H9 (cell line): Measurements from ENCODE around the gene RNASEL. TPM values are rescaled to one million over a fixed set of nuclear protein-coding genes. Genes with fewer than 3 reads are reported as not detected.

ENCODE experiments used
- DNase-seq: peaks from one replicate; pipeline ENCODE4 v3.0.0-alpha.2; 2017
- H2AFZ ChIP-seq: one replicate; pipeline ENCODE4 v1.6.1; 2013; ENCODE audit warnings: mild to moderate bottlenecking, low read length, control low read depth, moderate library complexity
- H2AK5ac ChIP-seq: 2 replicates; pipeline ENCODE4 v1.6.1; 2013; ENCODE audit warnings: low read length, control low read depth, mixed read lengths; ENCODE audit not compliant: insufficient read length
- H2BK120ac ChIP-seq: one replicate; pipeline ENCODE4 v1.6.1; 2013; ENCODE audit warnings: low read depth, mild to moderate bottlenecking, low read length, control low read depth, inconsistent platforms; ENCODE audit not compliant: poor library complexity, severe bottlenecking
- H2BK12ac ChIP-seq: 2 replicates; pipeline ENCODE4 v1.6.1; 2013; ENCODE audit warnings: low read length, control low read depth, mixed read lengths, low read depth; ENCODE audit not compliant: insufficient read length
- H2BK15ac ChIP-seq: 2 replicates; pipeline ENCODE4 v1.6.1; 2013; ENCODE audit warnings: low read depth, low read length, control low read depth
- H2BK20ac ChIP-seq: one replicate; pipeline ENCODE4 v1.6.1; 2013; ENCODE audit warnings: low read depth, mild to moderate bottlenecking, low read length, control low read depth, inconsistent platforms; ENCODE audit not compliant: poor library complexity, severe bottlenecking
- H2BK5ac ChIP-seq: 2 replicates; pipeline ENCODE4 v1.6.1; 2013; ENCODE audit warnings: low read length, control low read depth, mixed read lengths; ENCODE audit not compliant: insufficient read length
- H3K14ac ChIP-seq: 2 replicates; pipeline ENCODE4 v1.6.1; 2013; ENCODE audit warnings: low read length, control low read depth; ENCODE audit not compliant: insufficient read depth
- H3K18ac ChIP-seq: 2 replicates; pipeline ENCODE4 v1.6.1; 2013; ENCODE audit warnings: low read depth, mild to moderate bottlenecking, mixed read lengths, low read length, control low read depth; ENCODE audit not compliant: insufficient read length
- H3K23ac ChIP-seq: 2 replicates; pipeline ENCODE4 v1.6.1; 2013; ENCODE audit warnings: low read length, control low read depth, mixed read lengths, low read depth; ENCODE audit not compliant: insufficient read length
- H3K23me2 ChIP-seq: 2 replicates; pipeline ENCODE4 v1.6.1; 2013; ENCODE audit warnings: low read depth, mild to moderate bottlenecking, mixed read lengths, low read length, control low read depth; ENCODE audit not compliant: insufficient read length, poor library complexity, severe bottlenecking
- H3K27ac ChIP-seq: 2 replicates; pipeline ENCODE4 v1.5.1; 2013; ENCODE audit warnings: low read length, control low read depth, mixed read lengths, low read depth; ENCODE audit not compliant: insufficient read length
- H3K27me3 ChIP-seq: 2 replicates; pipeline ENCODE4 v1.6.1; 2013; ENCODE audit warnings: low read length, control low read depth, inconsistent platforms; ENCODE audit not compliant: insufficient read depth
- H3K4ac ChIP-seq: 2 replicates; pipeline ENCODE4 v1.6.1; 2013; ENCODE audit warnings: low read depth, mild to moderate bottlenecking, control low read depth, inconsistent platforms, low read length, moderate library complexity
- H3K4me1 ChIP-seq: 2 replicates; pipeline ENCODE4 v1.6.1; 2013; ENCODE audit warnings: low read length, control low read depth, inconsistent platforms; ENCODE audit not compliant: insufficient read depth
- H3K4me2 ChIP-seq: 2 replicates; pipeline ENCODE4 v1.6.1; 2013; ENCODE audit warnings: low read length, control low read depth, mixed read lengths; ENCODE audit not compliant: insufficient read length, insufficient read depth
- H3K56ac ChIP-seq: 2 replicates; pipeline ENCODE4 v1.6.1; 2013; ENCODE audit warnings: low read depth, mild to moderate bottlenecking, mixed read lengths, low read length, control low read depth; ENCODE audit not compliant: insufficient read length
- H3K79me1 ChIP-seq: 2 replicates; pipeline ENCODE4 v1.6.1; 2013; ENCODE audit warnings: low read depth, mild to moderate bottlenecking, moderate library complexity, low read length, control low read depth, inconsistent platforms; ENCODE audit not compliant: insufficient read depth, poor library complexity, severe bottlenecking
- H3K79me2 ChIP-seq: 2 replicates; pipeline ENCODE4 v1.6.1; 2013; ENCODE audit warnings: low read length, control low read depth, inconsistent platforms; ENCODE audit not compliant: insufficient read depth
- H3K9ac ChIP-seq: 2 replicates; pipeline ENCODE4 v1.6.1; 2013; ENCODE audit warnings: low read length, control low read depth, mixed read lengths; ENCODE audit not compliant: insufficient read length; ENCODE audit errors: extremely low read depth
- H3K9me3 ChIP-seq: one replicate; pipeline ENCODE4 v1.6.1; 2013; ENCODE audit warnings: low read depth, low read length, inconsistent platforms; ENCODE audit not compliant: control insufficient read depth
- H3T11ph ChIP-seq: one replicate; pipeline ENCODE4 v1.6.1; 2013; ENCODE audit warnings: mild to moderate bottlenecking, low read length, control low read depth, inconsistent platforms
- H4K20me1 ChIP-seq: one replicate; pipeline ENCODE4 v1.6.1; 2013; ENCODE audit not compliant: control insufficient read depth, insufficient read length, insufficient read depth
- H4K5ac ChIP-seq: 2 replicates; pipeline ENCODE4 v1.6.1; 2013; ENCODE audit warnings: low read depth, mild to moderate bottlenecking, mixed read lengths, low read length, control low read depth; ENCODE audit not compliant: insufficient read length
- H4K8ac ChIP-seq: replicated peaks from 2 replicates; pipeline ENCODE4 v1.6.1; 2013; ENCODE audit warnings: low read length, control low read depth, mixed read lengths, low read depth; ENCODE audit not compliant: insufficient read length
- H4K91ac ChIP-seq: 2 replicates; pipeline ENCODE4 v1.6.1; 2013; ENCODE audit warnings: low read depth, mild to moderate bottlenecking, moderate library complexity, mixed read lengths, low read length, control low read depth; ENCODE audit not compliant: insufficient read length
- H3K27ac Mint-ChIP-seq, 3 experiments: 2 replicates in 2 of 3; 3 replicates in 1 of 3; pipeline ENCODE4 v1.8.0; 2020 to 2021; ENCODE audit warnings: mixed read lengths in 3 of 3, mild to moderate bottlenecking in 1 of 3, moderate library complexity in 1 of 3
- H3K27me3 Mint-ChIP-seq: 2 replicates; pipeline ENCODE4 v1.8.0; 2021; ENCODE audit warnings: low read depth, mild to moderate bottlenecking, moderate library complexity, mixed read lengths
- H3K36me3 Mint-ChIP-seq, 3 experiments: 2 replicates in 2 of 3; 3 replicates in 1 of 3; pipeline ENCODE4 v1.8.0; 2020 to 2021; ENCODE audit warnings: low read depth in 3 of 3, mixed read lengths in 3 of 3; ENCODE audit not compliant: insufficient read depth in 1 of 3
- H3K4me1 Mint-ChIP-seq, 2 experiments: 2 replicates each; pipeline ENCODE4 v1.8.0; 2020; ENCODE audit warnings: mixed read lengths in 2 of 2
- H3K4me3 Mint-ChIP-seq, 2 experiments: 2 replicates in 1 of 2; 3 replicates in 1 of 2; pipeline ENCODE4 v1.8.0; 2020 to 2021; ENCODE audit warnings: mild to moderate bottlenecking in 2 of 2, mixed read lengths in 2 of 2, moderate library complexity in 1 of 2
- H3K9me3 Mint-ChIP-seq, 2 experiments: 2 replicates in 1 of 2; 3 replicates in 1 of 2; pipeline ENCODE4 v1.8.0; 2020; ENCODE audit warnings: mild to moderate bottlenecking in 2 of 2, mixed read lengths in 2 of 2, moderate library complexity in 1 of 2
- WGBS: extraction: QIAGEN DNeasy Blood & Tissue Kit; methylation state at CpG from one replicate; pipeline ENCODE4 v1.1.7; 2013; ENCODE audit warnings: missing lambda C conversion rate, low lambda C conversion rate, mixed read lengths; ENCODE audit not compliant: insufficient read length; ENCODE audit errors: extremely low coverage; 5-methylcytosine and 5-hydroxymethylcytosine counted together
- total RNA-seq: library from RNA; stranded (reverse); gene quantifications from 2 replicates; pipeline ENCODE4 v1.2.1, GENCODE V29; 2021
- TF ChIP-seq, protein P1 (sequence below): fragments of 200-600 bp; sonication (generic); conservative IDR thresholded peaks from 3 replicates; pipeline ENCODE4 v1.8.0; 2021; ENCODE audit warnings: antibody characterized with exemption, mild to moderate bottlenecking

RNASEL gene
- total RNA-seq, 1 experiment from 2014 or later = 0.63 TPM

DNA sequence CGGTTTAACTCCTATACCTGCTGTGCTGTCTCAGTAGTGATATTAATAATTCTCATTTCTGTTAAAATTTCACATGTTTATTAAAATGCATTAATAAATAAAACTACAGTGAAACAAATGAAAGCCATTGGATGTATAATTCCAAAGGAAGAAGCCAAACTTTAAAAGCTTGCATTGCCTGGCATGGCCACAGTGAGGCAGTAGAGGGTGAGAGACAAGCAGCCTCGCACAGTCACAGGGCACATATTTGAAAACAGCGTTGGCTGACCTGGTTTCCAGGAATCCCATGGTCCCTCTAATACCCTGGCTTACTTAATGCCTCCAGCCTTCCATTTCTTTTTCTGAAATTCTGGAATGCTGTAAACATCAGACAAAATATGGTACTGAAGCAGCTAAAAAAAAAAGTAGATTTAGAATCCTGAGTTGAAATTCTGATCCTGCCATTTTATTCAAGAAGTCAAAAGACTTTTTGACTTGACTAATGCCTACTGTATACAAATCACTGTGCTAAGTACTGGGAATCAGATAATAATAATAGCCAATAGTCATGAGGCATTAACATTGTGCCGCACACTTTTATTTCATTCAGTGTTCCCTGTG lies 6.7 kb upstream of the RNASEL start:
- Histone ChIP-seq H2AK5ac (no peak overlapping the region), H3K79me1 (no peaks in the 10 kb centered on the region), H4K5ac (no peak overlapping the region), H3K9ac (no peak overlapping the region), H2BK12ac (no peak overlapping the region), H3K27me3 (no peaks in the 10 kb centered on the region), H3K18ac (no peak overlapping the region), H3K27ac (no peak overlapping the region), H2AFZ (no peak overlapping the region), H2BK20ac (no peak overlapping the region), H3K56ac (no peak overlapping the region), H3K23ac (no peak overlapping the region), H3K23me2 (no peaks in the 10 kb centered on the region), H2BK120ac (no peak overlapping the region), H3K14ac (no peak overlapping the region), H3K4me2 (no peak overlapping the region), H3T11ph (no peak overlapping the region), H4K20me1 (peaks cover 2% of the 10 kb centered on the region), H2BK5ac (no peak overlapping the region), H4K91ac (no peak overlapping the region), H3K9me3 (no peaks in the 10 kb centered on the region), H3K4me1 (no peaks in the 10 kb centered on the region), H2BK15ac (no peak overlapping the region), H3K79me2 (no peaks in the 10 kb centered on the region), H3K4ac (no peak overlapping the region), H4K8ac (no peak overlapping the region)
- peak; percentile 72 for DNase-seq
- TF ChIP-seq, protein P1, sequence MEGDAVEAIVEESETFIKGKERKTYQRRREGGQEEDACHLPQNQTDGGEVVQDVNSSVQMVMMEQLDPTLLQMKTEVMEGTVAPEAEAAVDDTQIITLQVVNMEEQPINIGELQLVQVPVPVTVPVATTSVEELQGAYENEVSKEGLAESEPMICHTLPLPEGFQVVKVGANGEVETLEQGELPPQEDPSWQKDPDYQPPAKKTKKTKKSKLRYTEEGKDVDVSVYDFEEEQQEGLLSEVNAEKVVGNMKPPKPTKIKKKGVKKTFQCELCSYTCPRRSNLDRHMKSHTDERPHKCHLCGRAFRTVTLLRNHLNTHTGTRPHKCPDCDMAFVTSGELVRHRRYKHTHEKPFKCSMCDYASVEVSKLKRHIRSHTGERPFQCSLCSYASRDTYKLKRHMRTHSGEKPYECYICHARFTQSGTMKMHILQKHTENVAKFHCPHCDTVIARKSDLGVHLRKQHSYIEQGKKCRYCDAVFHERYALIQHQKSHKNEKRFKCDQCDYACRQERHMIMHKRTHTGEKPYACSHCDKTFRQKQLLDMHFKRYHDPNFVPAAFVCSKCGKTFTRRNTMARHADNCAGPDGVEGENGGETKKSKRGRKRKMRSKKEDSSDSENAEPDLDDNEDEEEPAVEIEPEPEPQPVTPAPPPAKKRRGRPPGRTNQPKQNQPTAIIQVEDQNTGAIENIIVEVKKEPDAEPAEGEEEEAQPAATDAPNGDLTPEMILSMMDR = peak; percentile 88
- H3K4me1 Mint-ChIP-seq = peaks cover 9 to 10% of the 10 kb centered on the region in 2 experiments
- no peak overlapping the region for H3K4me3 Mint-ChIP-seq
- no peak overlapping the region for H3K27ac Mint-ChIP-seq
- peaks cover 0 to 2% of the 10 kb centered on the region in 2 experiments; a peak in 1 of 5 replicates for H3K9me3 Mint-ChIP-seq
- H3K27me3 Mint-ChIP-seq = peaks cover 6% of the 10 kb centered on the region
- H3K36me3 Mint-ChIP-seq = peaks cover 0 to 8% (median 0%) of the 10 kb centered on the region in 3 experiments; a peak in 4 of 7 replicates
- no CpG with 5 or more reads among the region's 4 CpGs for WGBS
